GM19452 (cell line): ENCODE measurements around the gene ACOT13.
A peak's percentile ranks its signal among the peaks of the same experiment; 100 is the strongest.
"Not testable (repeated sequence)": the region's sequence is repeated elsewhere in the genome, so short reads cannot be mapped to it uniquely, and the experiment has no call there.

Source experiments
- ATAC-seq: cut with Tn5 transposase; IDR thresholded peaks from one replicate; pipeline ENCODE4 v1.9.1; 2021; ENCODE audit not compliant: unreplicated experiment

Gene ACOT13

GRCh38 chr6:24692003-24692402 is 25.1 kb downstream of the ACOT13 start:
- ATAC-seq = no peak

DNA sequence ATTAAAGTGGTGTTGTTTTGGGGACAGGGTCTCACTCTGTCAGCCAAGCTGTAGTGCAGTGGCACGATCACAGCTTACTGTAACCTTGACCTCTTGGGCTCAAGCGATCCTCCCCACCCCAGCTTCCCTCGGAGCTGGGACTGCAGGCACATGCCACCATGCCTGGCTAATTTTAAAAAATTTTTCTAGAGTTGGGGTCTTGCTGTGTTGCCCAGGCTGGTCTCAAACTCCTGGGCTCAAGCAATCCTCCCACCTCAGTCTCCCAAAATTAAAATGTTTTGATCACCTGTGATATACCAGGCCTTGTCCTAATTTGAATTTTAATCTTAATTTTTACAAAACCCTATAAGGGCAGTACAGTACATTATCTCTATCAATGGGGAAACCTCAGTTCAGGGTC is 25.5 kb downstream of the ACOT13 start:
- ATAC-seq = no peak

- no peak for ATAC-seq
Measured at GRCh38 chr6:24692848-24693592, 26.1 kb downstream of the ACOT13 start.

GRCh38 chr6:24694198-24694597 is 27.3 kb downstream of the ACOT13 start:
- no peak for ATAC-seq

GRCh38 chr6:24695635-24696034 is 28.8 kb downstream of the ACOT13 start:
- not testable (repeated sequence) for ATAC-seq

DNA sequence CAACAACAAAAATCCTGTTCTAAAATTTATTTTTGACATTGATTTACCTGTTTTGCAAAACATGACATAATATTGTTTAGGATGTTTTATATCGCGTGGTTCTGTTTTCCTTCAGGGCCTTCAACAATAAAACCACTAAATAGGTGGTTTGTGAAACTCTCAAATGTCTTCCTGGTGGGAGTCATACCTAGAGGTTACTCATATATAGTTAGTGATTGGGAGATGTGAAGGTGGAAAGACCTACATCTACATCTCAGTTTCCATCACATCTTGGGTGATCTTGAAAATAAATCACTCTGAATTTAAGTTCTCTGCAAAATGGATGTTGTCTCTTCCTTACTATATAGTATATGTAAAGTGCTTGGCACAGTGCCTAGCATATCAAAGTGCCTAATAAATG is 29.2 kb downstream of the ACOT13 start:
- ATAC-seq = no peak

GRCh38 chr6:24699521-24700359 is 32.9 kb downstream of the ACOT13 start:
- ATAC-seq = no peak

DNA sequence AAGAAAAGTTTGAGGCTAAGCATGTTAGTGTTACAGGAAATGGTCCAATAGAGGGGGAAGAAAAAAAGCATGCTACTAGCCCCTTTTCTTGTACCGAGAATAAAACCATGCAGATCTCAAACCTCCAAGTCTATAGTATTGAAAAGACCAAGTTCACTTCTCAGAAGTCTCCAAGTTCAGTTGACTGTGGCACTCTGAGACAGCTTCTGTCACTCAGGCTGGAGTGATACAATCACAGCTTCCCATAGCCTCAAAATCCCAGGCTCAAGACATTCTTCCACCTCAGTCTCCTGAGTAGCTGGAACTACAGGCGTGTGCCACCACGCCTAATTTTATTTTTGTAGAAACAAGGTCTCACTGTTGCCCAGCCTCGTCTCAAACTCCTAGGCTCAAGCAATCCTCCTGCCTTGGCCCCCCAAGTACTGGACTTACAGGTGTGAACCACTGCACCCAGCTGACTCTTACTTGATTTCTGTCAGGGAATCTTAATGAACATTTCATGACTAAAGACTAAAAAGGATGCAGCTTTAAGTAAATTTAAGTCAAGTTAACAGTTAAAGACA is 35.9 kb downstream of the ACOT13 start:
- no peak for ATAC-seq

GRCh38 chr6:24704468-24704867 is 37.6 kb downstream of the ACOT13 start:
- no peak for ATAC-seq

DNA sequence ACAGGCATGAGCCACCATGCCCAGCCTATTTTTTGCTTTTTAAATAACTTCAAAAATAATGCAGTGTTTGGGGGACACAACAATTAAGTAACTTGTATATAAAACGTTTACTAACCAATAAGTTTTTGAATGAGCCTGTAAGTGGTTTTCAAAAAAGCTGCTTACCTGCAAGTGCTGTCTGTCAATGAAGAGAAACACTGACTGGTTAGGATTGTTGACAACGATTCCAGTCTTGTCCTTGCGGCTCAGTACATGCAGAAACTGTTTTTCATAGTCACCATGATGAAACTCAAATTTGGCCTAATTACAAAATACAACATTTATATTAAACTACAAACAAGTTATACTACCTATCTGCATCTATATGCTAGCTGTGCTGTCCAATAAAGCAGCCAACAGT is 41.7 kb downstream of the ACOT13 start:
- ATAC-seq = no peak

- ATAC-seq = no peak
Measured at GRCh38 chr6:24709014-24709711, 42.3 kb downstream of the ACOT13 start.

DNA sequence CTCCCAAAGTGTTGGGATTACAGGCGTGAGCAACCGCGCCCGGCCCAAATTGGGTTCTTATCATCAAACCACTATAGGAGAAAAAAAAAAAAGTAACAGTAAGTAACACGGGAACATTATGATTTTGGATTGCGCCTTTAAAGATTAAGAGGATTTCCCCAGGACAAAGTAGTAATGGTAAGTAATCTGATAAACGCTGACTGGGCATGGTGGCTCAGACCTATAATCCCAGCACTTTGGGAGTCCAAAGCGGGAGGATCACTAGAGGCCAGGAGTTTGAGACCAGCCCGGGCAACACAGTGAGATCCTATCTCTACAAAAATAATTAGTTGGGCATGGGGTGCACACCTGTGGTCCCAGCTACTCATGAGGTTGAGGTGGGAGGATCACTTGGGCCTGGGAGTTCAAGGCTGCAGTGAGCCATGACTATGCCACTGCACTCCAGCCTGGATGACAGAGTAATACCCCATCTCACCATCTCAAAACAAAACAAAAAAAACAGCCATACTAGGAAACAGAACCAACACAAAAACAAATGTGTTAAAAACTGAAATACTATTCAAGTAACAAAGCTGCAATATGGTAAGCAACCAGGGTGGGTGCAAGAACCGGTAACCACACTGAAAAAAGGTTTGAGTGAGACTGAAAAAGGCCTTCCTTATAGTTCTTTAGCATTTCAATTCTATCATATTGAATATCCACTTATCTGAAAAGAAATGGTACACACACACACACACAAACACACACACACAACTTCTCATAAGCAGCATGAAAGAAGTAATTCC is 43.8 kb downstream of the ACOT13 start:
- ATAC-seq = no peak

DNA sequence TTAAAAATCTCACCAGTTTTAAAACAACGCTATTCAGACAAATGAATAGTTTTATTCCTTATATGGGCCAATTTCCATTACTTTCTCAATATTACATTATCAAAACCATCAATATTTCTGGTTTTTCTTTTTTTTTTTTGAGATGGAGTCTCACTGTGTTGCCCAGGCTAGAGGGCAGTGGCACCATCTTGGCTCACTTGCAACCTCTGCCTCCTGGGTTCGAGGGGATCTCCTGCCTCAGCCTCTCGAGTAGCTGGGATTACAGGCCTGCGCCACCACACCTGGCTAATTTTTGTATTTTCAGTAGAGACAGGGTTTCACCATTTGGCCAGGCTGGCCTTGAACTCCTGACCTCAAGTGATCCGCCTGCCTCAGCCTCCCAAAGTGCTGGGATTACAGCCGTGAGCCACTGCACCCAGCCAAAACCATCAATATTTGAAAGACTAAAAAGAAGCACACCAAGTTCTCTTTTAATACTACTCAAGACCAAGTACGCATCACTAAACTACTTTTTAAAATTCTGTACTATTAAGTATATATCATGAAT is 49.8 kb downstream of the ACOT13 start:
- ATAC-seq = not testable (repeated sequence)

- no peak for ATAC-seq
Measured at GRCh38 chr6:24718449-24719124, 51.7 kb downstream of the ACOT13 start.

- no peak for ATAC-seq
Measured at GRCh38 chr6:24719125-24719971, 52.5 kb downstream of the ACOT13 start, which contains the start of gene C6orf62. Gene C6orf62 (minus strand): TSS chr6:24719154. CDS start chr6:24718668, 486 bp downstream.

DNA sequence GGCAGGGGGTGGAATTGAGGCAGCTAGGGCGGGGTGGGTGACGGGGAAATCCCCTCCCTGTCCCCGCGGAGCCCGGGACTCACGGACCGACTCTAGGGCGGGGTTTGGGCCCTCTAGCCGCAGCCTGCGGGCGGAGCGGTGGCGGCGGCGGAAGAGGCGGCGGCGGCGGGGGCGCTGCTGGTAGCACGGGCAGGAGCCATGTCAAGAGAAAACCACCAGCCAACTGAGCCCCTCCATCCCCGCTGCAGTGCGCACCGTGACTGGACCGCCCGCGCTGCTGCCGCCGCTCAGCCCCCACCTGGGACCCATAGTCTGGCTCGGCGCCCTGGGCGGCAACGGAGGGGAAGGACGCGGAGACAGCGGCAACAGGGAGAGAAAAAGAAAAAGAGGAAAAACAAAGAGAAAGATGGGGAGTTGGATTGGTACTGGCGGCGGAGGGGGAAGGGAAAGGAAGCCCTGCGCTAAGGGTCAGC is 53.3 kb downstream of the ACOT13 start:
- no peak for ATAC-seq

DNA sequence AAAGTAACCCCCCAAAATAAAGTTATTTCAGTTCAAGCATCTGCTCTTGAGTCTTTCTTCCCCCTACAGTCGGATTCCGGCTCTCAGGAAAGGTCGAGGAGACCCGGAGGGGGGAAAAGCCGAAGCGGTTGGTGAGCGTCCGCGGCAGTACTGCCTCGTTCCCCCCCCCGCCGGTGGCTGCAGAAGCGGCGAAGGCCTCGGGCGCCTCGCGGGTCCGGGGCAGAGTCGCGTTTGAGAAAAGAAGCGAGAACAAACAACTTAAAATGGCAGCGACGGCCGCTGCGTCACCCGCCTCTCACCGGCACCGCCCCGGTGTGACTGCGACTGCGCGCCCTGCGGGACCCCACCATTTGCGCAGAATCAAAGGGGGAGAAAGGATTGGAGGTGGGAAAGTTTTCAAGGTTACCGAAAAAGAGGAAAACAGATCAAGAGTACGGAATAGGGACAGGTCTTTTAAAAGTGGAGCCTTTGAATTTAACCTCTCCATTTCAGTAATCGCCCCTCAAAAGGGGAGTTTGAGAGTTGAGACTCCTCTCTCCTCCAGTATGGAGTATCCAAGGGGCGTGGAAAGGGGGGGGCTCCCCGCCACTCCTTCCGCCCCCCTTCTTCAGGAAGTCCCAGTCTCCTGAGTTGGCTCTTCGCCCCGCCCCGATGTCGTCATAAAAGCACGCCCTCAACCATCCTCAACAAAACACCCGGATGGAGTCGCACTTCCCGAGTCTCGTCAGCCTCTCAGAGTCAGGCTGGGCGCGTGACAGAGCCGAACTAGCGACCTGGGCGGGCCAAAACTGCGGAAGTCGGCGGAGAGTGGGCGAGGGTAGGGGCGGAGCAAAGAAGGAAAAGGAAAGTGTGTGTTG is 54.0 kb downstream of the ACOT13 start:
- peak; percentile 80 for ATAC-seq
